Keratinocyte (primary cell): ENCODE data around the gene ABR. TPM values are rescaled to one million over a fixed set of nuclear protein-coding genes. Genes with fewer than 3 reads are reported as not detected.

Experiments used
- DNase-seq: peaks from one replicate; pipeline ENCODE4 v3.0.0-alpha.2; 2011; ENCODE audit warnings: low read depth, missing footprints, low spot score
- FAIRE-seq: peaks from 2 replicates; lab custom pipeline; 2011; peaks lifted over from hg19 to GRCh38; lab: Jason Lieb, UNC
- H2AFZ ChIP-seq: 2 replicates; pipeline ENCODE4 v1.6.0; 2012; ENCODE audit warnings: low read length, control low read depth, inconsistent platforms; ENCODE audit not compliant: control insufficient read depth
- H3K27ac ChIP-seq: 2 replicates; pipeline ENCODE4 v1.5.1; 2011; ENCODE audit warnings: low read length; ENCODE audit not compliant: control insufficient read depth, insufficient read depth
- H3K27me3 ChIP-seq: 3 replicates; pipeline ENCODE4 v1.6.0; 2011; ENCODE audit warnings: low read length; ENCODE audit not compliant: control insufficient read depth, insufficient read depth; ENCODE audit errors: extremely low read depth
- H3K36me3 ChIP-seq, 2 experiments: 2 replicates in 1 of 2; 3 replicates in 1 of 2; pipeline ENCODE4 v1.5.1; 2011; ENCODE audit warnings: low read length in 2 of 2, mild to moderate bottlenecking in 1 of 2; ENCODE audit not compliant: control insufficient read depth in 2 of 2, insufficient read depth in 2 of 2; ENCODE audit errors: extremely low read depth in 1 of 2
- H3K4me1 ChIP-seq: 3 replicates; pipeline ENCODE4 v1.5.1; 2011; ENCODE audit warnings: low read length; ENCODE audit not compliant: control insufficient read depth, insufficient read depth; ENCODE audit errors: extremely low read depth
- H3K4me2 ChIP-seq: 3 replicates; pipeline ENCODE4 v1.6.0; 2011; ENCODE audit warnings: low read depth, low read length; ENCODE audit not compliant: control insufficient read depth, insufficient read depth; ENCODE audit errors: extremely low read depth
- H3K4me3 ChIP-seq, 3 experiments: fragments of 200-600 bp in 1 of 3; sonication (generic) in 1 of 3; 2 replicates in 2 of 3; 3 replicates in 1 of 3; pipeline ENCODE4 v1.5.1; 2011 to 2016; ENCODE audit warnings: low read length in 3 of 3, mild to moderate bottlenecking in 3 of 3, control low read depth in 2 of 3, inconsistent platforms in 1 of 3, low read depth in 1 of 3, mixed read lengths in 1 of 3, mixed run types in 1 of 3, moderate library complexity in 1 of 3; ENCODE audit not compliant: control insufficient read depth in 2 of 3, insufficient read depth in 2 of 3; ENCODE audit errors: extremely low read depth in 1 of 3
- H3K79me2 ChIP-seq: 2 replicates; pipeline ENCODE4 v1.6.0; 2012; ENCODE audit warnings: low read length; ENCODE audit not compliant: control insufficient read depth, insufficient read depth
- H3K9ac ChIP-seq: 3 replicates; pipeline ENCODE4 v1.6.0; 2011; ENCODE audit warnings: low read length; ENCODE audit not compliant: control insufficient read depth, insufficient read depth; ENCODE audit errors: extremely low read depth
- H3K9me1 ChIP-seq: 3 replicates; pipeline ENCODE4 v1.6.0; 2011; ENCODE audit warnings: low read length; ENCODE audit not compliant: control insufficient read depth, insufficient read depth; ENCODE audit errors: extremely low read depth
- H3K9me3 ChIP-seq: 2 replicates; pipeline ENCODE4 v1.5.1; 2012; ENCODE audit warnings: low read depth, low read length; ENCODE audit not compliant: control insufficient read depth
- H4K20me1 ChIP-seq: 3 replicates; pipeline ENCODE4 v1.6.0; 2011; ENCODE audit warnings: low read length; ENCODE audit not compliant: control insufficient read depth, insufficient read depth; ENCODE audit errors: extremely low read depth
- EZH2 ChIP-seq: IDR thresholded peaks from one replicate; pipeline ENCODE4 v1.6.1; 2012; ENCODE audit warnings: inconsistent platforms, mild to moderate bottlenecking, low read length, moderate library complexity
- dilution Hi-C: fragments of 300-500 bp; cut with MboI; formaldehyde crosslinking; loops from one replicate; pipeline ENCODE4 v1.7.0; 2020; ENCODE audit warnings: low sequenced_read_pairs; ENCODE audit not compliant: extremely low pct_ligation_motif_present
- polyA plus RNA-seq, 5 experiments: library from polyadenylated mRNA; depleted of rRNA in 3 of 5; stranded (reverse) in 3 of 5; stranded (forward) in 1 of 5; unstranded in 1 of 5; fragments of >200 nt; gene quantifications; 1 replicate in 1 of 5; 2 replicates in 3 of 5; 3 replicates in 1 of 5; pipeline versions ENCODE4 v1.2.1 to v1.2.3, GENCODE V29; 2011 to 2012; ENCODE audit warnings: missing spikeins in 2 of 5, low read depth in 1 of 5, low replicate concordance in 1 of 5
- TF ChIP-seq, protein P1 (sequence below), 3 experiments: IDR thresholded peaks in 1 of 3; conservative IDR thresholded peaks in 1 of 3; optimal IDR thresholded peaks in 1 of 3; 2 replicates in 2 of 3; 3 replicates in 1 of 3; pipeline versions ENCODE3 to v1.5.1; 2011; ENCODE audit warnings: low read length in 3 of 3, mild to moderate bottlenecking in 3 of 3, moderate library complexity in 2 of 3, control low read depth in 1 of 3, inconsistent platforms in 1 of 3; ENCODE audit not compliant: insufficient read depth in 2 of 3; ENCODE audit errors: extremely low read depth in 1 of 3

Gene ABR
- polyA plus RNA-seq, 1 donor (not counting 4 experiments of a cell fraction or from before 2014, with no cell fraction given) = 17.3 TPM

DNA sequence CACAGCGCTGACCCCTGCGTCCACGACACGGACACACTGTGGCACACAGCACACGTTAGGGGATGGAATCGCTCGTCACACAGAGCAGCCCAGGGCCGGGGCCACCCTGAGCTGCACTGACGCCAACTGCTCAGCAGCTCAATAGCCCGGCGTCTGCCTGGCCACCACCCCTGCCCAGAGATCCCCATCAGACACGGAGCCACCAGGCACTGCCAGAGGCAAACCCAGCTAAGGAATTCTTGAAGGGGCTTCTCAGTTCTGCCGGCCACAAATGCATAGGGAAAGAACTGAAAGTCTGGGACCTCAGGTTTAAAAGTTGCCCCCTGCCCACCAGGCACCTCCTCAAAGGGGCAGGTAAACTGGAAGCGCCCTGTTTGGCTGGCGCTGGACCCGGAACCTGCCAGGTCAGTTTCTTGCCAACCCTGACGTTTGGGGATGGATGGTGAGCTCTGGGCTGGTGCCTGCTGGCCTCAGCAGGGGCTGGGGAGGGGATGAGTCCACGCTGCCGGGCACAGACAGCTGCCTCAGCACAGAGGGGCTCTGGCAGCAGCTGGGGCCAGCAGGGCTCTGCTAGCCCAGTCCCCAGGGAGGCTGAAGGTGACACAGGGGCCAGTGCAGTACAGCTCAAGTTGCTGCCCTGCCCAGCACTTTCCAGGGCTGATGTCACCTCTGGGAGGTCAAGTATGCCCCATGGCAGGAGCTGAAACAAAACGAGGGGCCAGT lies 149.7 kb downstream of the ABR start:
- Histone ChIP-seq H3K27me3 (no peaks in the 10 kb centered on the region), H3K9ac (no peak overlapping the region), H3K27ac (no peak overlapping the region), H3K79me2 (no peaks in the 10 kb centered on the region), H3K4me1 (no peaks in the 10 kb centered on the region), H4K20me1 (peaks cover 5% of the 10 kb centered on the region), H2AFZ (no peak overlapping the region), H3K36me3 (no peaks in the 10 kb centered on the region), H3K9me1 (no peaks in the 10 kb centered on the region), H3K4me2 (no peak overlapping the region), H3K9me3 (no peaks in the 10 kb centered on the region), H3K4me3 (no peak overlapping the region)
- dilution Hi-C loops = no loop called here
- DNase-seq (no peak), FAIRE-seq (no peak)
- TF ChIP-seq, protein P1, sequence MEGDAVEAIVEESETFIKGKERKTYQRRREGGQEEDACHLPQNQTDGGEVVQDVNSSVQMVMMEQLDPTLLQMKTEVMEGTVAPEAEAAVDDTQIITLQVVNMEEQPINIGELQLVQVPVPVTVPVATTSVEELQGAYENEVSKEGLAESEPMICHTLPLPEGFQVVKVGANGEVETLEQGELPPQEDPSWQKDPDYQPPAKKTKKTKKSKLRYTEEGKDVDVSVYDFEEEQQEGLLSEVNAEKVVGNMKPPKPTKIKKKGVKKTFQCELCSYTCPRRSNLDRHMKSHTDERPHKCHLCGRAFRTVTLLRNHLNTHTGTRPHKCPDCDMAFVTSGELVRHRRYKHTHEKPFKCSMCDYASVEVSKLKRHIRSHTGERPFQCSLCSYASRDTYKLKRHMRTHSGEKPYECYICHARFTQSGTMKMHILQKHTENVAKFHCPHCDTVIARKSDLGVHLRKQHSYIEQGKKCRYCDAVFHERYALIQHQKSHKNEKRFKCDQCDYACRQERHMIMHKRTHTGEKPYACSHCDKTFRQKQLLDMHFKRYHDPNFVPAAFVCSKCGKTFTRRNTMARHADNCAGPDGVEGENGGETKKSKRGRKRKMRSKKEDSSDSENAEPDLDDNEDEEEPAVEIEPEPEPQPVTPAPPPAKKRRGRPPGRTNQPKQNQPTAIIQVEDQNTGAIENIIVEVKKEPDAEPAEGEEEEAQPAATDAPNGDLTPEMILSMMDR (optimal IDR thresholded peaks at IDR 0.05 in 1 of 3, IDR thresholded peaks at IDR 0.05 in 1 of 3, conservative IDR thresholded peaks at IDR 0.05 in 1 of 3; ENCODE audit: extremely low read depth in 1 of 3, insufficient read depth in 2 of 3, low read length in 3 of 3) = no peak
- TF ChIP-seq EZH2 = no peak

DNA sequence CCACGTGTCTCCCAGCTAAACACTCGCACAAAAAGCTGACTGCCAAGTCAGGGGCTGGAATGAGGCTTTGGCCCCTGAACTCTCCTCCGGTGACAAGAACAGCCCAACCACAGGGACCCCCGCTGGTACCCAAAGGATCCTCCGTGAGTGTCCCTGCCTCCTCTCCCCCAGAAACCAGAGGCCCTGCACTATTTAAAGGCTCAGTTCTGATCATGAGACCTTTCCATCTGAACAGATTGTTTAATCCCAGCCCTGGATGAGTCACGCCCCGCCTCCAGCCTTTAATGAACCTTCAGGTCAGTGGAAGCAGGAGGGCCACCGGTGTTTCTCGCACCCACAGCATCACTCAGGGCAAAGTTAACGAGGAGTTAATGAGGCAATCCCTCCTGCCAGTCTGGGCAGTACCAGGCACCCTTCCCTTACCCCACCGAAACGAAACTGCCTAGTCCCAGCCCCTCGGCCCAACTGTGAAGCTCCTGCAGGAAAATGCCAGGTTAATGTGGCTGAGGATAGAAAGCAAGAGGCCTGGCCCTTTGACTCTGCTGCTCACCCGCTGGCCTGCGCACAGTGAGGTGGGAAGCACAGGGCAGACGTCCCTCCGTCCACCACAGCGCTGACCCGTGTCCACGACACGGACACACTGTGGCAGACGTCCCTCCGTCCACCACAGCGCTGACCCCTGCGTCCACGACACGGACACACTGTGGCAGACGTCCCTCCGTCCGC lies 150.4 kb downstream of the ABR start:
- Histone ChIP-seq H3K4me2 (no peak overlapping the region), H3K9ac (no peak overlapping the region), H2AFZ (no peak overlapping the region), H3K27me3 (no peaks in the 10 kb centered on the region), H3K9me3 (no peaks in the 10 kb centered on the region), H3K4me3 (no peak overlapping the region), H3K79me2 (no peaks in the 10 kb centered on the region), H3K27ac (no peak overlapping the region), H3K9me1 (no peaks in the 10 kb centered on the region), H4K20me1 (peaks cover 5% of the 10 kb centered on the region), H3K36me3 (no peaks in the 10 kb centered on the region), H3K4me1 (no peaks in the 10 kb centered on the region)
- dilution Hi-C loops = no loop called here
- no peak for TF ChIP-seq EZH2
- DNase-seq (no peak), FAIRE-seq (no peak)
